Measurements from ENCODE around the gene PSMB7. TPM values are rescaled to one million over a fixed set of nuclear protein-coding genes. Genes with fewer than 3 reads are reported as not detected.

Gene PSMB7
- total RNA-seq, 3 donors from 2014 or later = 298 to 324 (median 309) TPM

DNA sequence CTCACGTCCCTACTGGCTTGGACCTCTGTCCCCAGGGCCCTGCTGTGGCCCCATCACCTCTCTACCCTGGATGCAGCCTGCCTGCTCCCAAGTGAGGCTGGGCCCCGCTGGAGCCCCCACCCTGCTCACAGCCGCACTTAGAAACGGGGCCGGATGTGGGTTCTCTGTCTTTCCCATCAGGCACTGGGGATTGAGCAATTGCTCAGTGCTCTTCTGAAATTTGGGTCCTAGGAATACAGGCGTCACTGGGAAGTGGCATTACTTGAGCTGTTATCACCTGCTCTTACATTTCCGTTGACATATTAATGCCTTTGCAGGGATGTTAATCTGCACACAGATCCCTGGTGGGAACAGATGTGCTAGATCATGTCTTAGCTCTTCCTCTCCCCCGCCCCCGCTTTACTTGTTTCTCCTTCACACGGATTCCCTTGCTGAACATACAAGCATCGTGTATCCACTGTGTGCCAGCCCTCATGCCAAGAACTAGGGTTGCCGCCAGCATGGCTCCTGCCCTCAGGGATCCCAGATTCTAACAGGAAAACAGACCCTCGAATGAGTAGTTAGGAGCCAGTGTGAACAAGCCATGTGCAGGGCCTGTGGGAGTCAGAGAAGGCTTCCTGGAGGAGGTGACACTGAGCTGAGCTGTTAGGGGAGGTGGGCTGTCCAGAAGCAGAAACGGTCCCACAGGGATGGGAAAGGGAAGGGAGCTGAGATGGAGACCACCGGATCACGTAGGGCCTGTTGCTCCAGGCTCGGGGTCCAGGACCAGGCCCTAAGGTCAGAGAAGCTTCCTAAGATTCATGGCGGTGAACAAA, 92.4 kb downstream of the PSMB7 start:
- no peak overlapping the region for H3K4me3 Mint-ChIP-seq
- no peaks in the 10 kb centered on the region for H3K27me3 Mint-ChIP-seq (ENCODE audit: low read depth)
- no peaks in the 10 kb centered on the region for H3K4me1 Mint-ChIP-seq (ENCODE audit: low read depth)
- ATAC-seq = no peak
- H3K9me3 Mint-ChIP-seq = no peaks in the 10 kb centered on the region
- no peaks in the 10 kb centered on the region for H3K36me3 Mint-ChIP-seq (ENCODE audit: insufficient read depth)
- no peak for DNase-seq

DNA sequence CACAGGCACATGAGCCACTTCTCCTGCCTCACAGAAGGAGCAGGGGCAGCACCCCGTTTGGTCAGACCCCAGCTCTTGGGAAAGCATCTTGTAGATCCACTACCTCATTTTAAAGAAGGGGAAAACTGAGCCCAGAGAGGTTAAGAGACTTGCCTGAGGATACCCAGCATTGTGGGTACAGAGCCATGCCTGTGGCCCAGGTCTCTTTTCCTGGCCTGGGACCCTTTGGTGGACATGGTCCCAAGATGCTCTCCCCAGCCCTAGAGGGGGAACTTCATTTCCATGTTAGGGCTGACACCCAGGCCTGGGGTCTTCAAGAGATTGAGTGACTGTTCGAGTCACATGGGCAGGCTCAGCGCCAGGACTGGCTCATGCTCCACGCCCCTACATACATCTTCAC, 93.3 kb downstream of the PSMB7 start:
- no peaks in the 10 kb centered on the region for H3K9me3 Mint-ChIP-seq
- H3K4me3 Mint-ChIP-seq = no peak overlapping the region
- H3K4me1 Mint-ChIP-seq (ENCODE audit: low read depth) = no peaks in the 10 kb centered on the region
- ATAC-seq (no peak), DNase-seq (no peak)
- no peaks in the 10 kb centered on the region for H3K36me3 Mint-ChIP-seq (ENCODE audit: insufficient read depth)
- no peaks in the 10 kb centered on the region for H3K27me3 Mint-ChIP-seq (ENCODE audit: low read depth)

DNA sequence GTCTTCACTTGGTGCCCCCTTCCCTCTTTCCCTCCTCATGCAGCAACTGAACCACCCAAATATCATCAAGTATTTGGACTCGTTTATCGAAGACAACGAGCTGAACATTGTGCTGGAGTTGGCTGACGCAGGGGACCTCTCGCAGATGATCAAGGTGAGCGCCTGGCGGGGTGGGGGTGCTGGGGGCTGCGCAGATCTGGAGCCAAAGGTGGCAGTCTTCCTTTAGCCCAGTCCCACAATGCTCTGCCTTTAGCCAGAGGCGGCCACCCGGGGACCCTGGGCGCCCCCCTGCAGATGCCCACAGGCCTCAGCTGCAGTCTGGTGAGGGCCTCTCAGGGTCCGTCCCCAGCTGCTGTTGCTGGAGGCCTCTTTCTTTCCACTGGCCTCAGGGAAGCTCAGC, 93.8 kb downstream of the PSMB7 start:
- DNase-seq (no peak), ATAC-seq (no peak)
- H3K4me1 Mint-ChIP-seq (ENCODE audit: low read depth) = no peaks in the 10 kb centered on the region
- no peak overlapping the region for H3K4me3 Mint-ChIP-seq
- no peaks in the 10 kb centered on the region for H3K36me3 Mint-ChIP-seq (ENCODE audit: insufficient read depth)
- H3K27me3 Mint-ChIP-seq (ENCODE audit: low read depth) = no peaks in the 10 kb centered on the region
- no peaks in the 10 kb centered on the region for H3K9me3 Mint-ChIP-seq

DNA sequence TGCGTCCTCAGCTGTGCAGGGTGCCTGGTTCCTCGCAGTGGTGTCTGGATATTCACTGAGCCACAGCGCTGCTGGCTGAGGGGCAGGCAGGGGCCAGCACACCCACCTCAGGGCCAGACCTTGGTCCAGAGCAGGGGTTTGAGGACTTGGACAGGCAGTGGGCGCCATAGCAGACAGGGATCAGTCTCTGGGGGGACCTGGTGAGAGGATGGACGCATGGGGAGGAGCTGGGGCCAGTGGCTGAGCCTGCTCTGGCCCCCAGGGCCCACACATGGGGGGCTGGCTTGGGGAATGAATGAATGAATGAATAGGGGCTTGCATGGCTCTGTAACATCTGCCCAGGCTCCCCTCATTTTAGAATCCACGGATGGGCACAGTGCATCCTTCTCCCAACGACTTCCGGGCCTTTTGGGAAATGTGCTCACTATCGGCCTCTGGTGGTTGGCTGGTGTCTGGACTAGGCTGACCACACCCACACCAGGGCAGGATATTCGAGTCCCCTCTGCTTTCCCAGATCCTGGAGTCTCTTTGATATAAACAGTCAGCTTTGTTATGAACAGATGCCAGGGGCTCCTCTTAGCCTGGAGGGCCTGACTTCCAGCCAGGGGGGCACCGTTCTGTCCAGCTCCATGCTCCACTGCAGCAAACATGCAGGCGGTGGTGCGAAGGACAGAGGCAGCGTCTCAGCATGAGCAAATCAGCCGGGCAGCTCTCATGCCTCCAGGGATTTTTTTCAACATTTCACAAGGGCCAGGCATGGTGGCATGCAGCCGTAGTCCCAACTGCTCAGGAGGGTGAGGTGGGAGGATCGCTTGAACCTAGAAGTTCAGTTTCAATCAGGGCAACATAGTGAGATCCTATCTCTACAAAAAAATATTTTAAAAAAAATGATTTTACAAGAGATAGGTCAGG, 94.9 kb downstream of the PSMB7 start:
- no peak for DNase-seq
- Mint-ChIP-seq H3K9me3 (no peaks in the 10 kb centered on the region), H3K27me3 (ENCODE audit: low read depth) (no peaks in the 10 kb centered on the region), H3K36me3 (ENCODE audit: insufficient read depth) (no peaks in the 10 kb centered on the region), H3K4me3 (no peak overlapping the region), H3K4me1 (ENCODE audit: low read depth) (no peaks in the 10 kb centered on the region)
- peak in 1 of 2 donors; percentile 52 for ATAC-seq

DNA sequence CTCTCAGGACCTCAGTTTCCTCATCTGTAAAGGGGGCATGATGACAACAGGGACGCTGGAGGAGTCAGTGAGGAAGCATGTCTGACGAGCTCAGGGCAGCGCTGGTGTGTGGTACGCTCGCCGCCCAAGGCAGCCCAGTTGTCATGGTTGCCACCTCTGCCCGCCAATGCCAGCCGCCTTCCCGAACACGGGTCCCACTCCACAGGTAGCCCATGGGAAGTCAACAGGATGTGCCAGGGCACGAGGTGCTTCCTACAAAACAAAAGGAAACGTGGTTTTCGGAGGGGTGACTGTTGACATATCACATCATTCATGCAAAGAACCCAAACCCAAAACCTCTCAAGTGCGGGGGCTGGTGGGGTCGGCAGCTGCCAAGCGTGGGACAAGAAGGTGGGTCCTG, 99.4 kb downstream of the PSMB7 start:
- Mint-ChIP-seq H3K4me3 (no peak overlapping the region), H3K27me3 (ENCODE audit: low read depth) (no peaks in the 10 kb centered on the region), H3K9me3 (no peaks in the 10 kb centered on the region), H3K4me1 (ENCODE audit: low read depth) (no peaks in the 10 kb centered on the region), H3K36me3 (ENCODE audit: insufficient read depth) (no peaks in the 10 kb centered on the region)
- DNase-seq (no peak), ATAC-seq (no peak)

DNA sequence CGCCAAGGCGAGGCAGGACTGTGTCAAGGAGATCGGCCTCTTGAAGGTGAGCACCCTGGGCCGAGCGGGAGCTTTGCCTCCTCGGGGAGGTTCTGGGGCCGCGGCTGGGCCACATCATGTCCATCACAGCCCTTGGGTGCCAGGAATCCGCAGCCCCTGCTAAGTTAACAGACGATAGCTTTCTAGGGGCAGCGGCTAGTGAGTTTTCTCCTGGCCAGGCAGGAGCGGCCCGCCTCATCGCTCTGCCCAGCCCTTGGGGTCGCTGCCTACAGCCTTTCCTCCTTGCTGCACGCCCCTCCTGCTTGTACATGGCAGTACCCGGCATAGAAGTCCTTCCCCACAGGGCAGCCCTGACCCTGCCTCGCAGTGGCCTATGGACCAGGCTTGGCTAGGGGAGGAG, 101.3 kb downstream of the PSMB7 start:
- Mint-ChIP-seq H3K4me1 (ENCODE audit: low read depth) (no peaks in the 10 kb centered on the region), H3K36me3 (ENCODE audit: insufficient read depth) (no peaks in the 10 kb centered on the region), H3K27me3 (ENCODE audit: low read depth) (no peaks in the 10 kb centered on the region), H3K9me3 (no peaks in the 10 kb centered on the region), H3K4me3 (no peak overlapping the region)
- ATAC-seq (no peak), DNase-seq (no peak)

DNA sequence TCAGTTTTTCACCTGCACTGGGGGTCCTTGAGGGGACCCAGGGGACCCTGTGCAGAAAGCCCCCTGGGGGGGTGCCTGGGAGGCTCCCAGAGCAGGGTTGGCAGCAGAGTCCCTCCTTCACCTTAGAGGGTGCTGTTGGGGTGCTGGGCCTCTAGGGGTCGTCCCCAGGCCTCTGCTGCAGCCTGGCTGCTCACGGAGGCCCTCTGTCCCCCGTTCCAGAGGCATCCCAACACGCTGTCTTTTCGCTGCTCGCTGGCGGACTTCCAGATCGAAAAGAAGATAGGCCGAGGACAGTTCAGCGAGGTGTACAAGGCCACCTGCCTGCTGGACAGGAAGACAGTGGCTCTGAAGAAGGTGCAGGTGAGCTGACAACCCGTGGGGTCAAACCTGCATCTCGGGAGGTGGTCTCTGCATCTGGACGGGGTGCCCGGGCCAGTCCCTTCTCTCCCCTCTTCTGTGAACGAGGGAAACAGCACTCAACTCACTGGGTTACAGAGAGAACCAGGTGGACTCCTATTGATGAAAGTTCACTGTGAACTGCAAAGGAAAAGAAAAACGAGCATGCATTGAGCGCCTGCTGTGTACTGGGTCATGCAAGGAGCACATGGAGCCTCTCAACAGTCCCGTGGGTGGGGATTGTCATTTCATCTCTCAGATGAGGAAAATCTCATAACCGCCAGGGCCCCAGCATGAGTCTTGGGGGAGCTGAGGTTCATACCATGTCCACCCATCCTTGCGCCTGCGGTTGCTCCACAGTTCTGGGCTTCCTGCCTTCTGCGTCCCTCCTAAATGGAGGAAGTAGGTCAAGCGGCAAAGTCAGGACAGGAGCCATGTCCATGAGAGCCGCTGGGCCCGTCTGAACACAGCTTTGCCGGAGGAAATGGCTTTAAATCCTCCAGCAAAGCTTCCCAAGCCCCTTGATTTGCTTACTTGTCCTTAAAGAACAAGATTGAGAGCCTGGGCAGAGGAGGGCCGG, 102.7 kb downstream of the PSMB7 start:
- no peaks in the 10 kb centered on the region for H3K36me3 Mint-ChIP-seq (ENCODE audit: insufficient read depth)
- ATAC-seq (no peak), DNase-seq (no peak)
- no peak overlapping the region for H3K4me3 Mint-ChIP-seq
- no peaks in the 10 kb centered on the region for H3K9me3 Mint-ChIP-seq
- H3K27me3 Mint-ChIP-seq (ENCODE audit: low read depth) = no peaks in the 10 kb centered on the region
- no peaks in the 10 kb centered on the region for H3K4me1 Mint-ChIP-seq (ENCODE audit: low read depth)

DNA sequence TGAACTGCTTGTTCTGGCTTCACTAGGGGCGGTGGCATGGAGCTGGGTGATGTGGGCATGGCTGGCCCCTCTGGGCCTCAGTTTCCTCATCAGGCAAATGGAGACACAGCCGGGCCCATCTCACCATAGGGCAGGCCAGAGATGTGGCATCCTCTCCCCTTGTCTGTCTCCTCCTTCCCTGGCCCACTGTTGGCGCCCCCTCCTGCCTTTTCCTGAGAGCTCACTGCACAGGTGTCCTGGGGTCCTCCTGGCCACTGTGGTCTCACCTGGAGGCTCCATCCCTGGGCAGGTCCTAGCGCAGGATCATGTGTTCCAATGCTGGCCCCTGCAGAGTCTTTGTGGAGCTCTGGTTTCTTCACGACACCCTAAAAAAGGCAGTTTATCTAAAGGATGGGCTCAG, 104.0 kb downstream of the PSMB7 start:
- H3K4me3 Mint-ChIP-seq = no peak overlapping the region
- H3K4me1 Mint-ChIP-seq (ENCODE audit: low read depth) = peaks cover 2% of the 10 kb centered on the region

DNA sequence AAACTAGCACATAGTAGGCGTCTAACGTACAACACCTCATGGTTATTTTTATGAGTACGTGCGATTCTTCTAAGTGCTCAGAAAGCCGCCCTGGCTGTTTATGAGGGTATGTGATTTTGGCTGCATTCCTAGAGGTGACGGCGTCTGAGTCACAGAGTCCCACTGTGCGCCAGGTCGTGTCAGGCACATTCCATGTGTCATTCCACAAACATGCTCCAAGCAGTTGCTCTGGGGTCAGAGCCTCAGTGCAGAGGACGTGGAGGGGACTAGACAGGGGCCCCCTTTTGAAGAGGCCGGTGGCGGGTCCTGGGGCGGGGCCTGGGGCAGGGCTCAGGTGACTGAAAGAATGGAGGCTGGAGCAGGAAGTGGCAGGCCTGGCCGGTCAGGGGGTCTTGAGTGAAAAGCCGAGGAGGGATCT, 105.6 kb downstream of the PSMB7 start:
- ATAC-seq (no peak), DNase-seq (no peak)
- H3K4me3 Mint-ChIP-seq = no peak overlapping the region
- no peaks in the 10 kb centered on the region for H3K9me3 Mint-ChIP-seq
- peaks cover 5% of the 10 kb centered on the region for H3K4me1 Mint-ChIP-seq (ENCODE audit: low read depth)
- no peaks in the 10 kb centered on the region for H3K27me3 Mint-ChIP-seq (ENCODE audit: low read depth)
- H3K36me3 Mint-ChIP-seq (ENCODE audit: insufficient read depth) = peaks cover 3% of the 10 kb centered on the region

More for the DNA sequence above, 104.0 kb downstream of the PSMB7 start:
- no peaks in the 10 kb centered on the region for H3K27me3 Mint-ChIP-seq (ENCODE audit: low read depth)
- no peak for DNase-seq
- no peaks in the 10 kb centered on the region for H3K36me3 Mint-ChIP-seq (ENCODE audit: insufficient read depth)
- no peaks in the 10 kb centered on the region for H3K9me3 Mint-ChIP-seq
- no peak for ATAC-seq

DNA sequence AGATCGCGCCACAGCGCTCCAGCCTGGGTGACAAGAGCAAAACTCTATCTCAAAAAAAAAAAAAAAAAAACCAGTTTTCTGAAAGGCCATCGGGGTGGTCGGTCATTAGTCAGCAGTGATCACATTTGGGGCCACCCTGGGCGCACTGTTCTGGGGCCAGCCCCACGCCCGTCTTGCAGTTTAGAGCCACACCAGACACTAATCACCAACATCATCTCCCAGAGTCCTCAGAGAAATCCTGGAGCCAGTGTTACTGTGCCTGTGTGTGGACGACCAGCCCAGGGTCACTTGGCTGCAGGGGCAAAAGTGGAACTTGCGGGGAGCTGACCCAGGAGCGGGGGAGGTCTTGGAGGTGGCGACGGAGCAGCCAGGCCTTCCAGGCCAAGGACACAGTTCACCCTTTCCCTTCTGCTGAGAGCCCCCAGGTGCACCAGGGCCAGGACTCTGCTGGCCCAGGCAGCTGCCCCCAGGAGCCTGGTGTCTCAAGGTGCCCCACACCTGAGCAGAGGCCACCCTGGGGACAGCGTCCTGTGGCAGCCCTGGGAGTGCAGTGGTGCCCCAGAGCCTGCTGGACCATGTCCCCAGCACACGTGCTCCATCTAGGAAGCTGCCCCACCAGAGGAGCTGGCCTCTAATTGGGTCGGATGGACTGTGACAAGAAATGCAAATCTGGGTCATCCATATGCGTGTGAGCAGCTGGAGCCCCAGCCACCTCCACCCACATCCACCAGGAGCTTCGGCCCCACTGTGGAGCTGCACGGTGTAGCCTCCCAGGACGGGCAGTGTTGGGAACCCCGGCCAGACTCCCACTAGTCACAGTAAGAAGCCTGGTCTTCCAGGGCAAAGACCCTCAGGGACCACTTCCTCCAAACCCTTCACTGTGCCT, 106.4 kb downstream of the PSMB7 start:
- ATAC-seq = no peak

DNA sequence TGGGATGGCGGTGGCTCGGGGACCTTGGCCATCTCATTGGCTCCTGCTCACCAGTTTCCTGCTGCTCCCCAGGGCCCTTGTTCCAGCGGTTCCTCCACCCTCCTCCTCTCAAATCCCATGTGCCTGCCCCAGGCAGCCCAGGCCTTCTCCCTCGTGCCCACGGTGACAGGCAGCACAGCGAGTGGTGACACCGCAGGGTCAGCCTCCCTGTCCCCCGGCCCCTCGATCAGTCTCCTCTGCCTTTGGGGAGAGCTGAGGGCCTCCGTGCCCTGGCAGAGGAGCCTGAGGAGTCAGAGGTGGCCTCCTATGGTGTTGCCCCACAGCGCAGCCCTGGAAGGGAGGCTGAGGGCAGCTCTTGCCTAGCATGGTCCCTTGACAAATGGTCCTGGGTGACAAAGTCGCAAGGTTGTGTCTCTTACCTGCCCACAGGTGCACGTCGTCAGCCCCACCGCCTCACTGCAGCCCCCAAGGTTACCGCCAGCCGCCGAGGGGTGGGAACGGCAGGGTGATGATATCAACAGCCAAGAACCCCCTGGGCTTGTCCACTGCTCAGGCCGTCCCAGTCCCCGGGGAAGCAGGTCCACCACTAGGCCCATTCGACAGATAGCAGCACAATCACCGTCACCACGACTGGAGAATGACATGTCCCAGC, 107.7 kb downstream of the PSMB7 start:
- ATAC-seq (no peak), DNase-seq (no peak)
- Mint-ChIP-seq H3K4me3 (no peak overlapping the region), H3K27me3 (ENCODE audit: low read depth) (no peaks in the 10 kb centered on the region), H3K36me3 (ENCODE audit: insufficient read depth) (peaks cover 3% of the 10 kb centered on the region), H3K4me1 (ENCODE audit: low read depth) (peaks cover 5% of the 10 kb centered on the region), H3K9me3 (no peaks in the 10 kb centered on the region)

More for the DNA sequence above, 106.4 kb downstream of the PSMB7 start:
- peaks cover 3% of the 10 kb centered on the region for H3K36me3 Mint-ChIP-seq (ENCODE audit: insufficient read depth)
- no peak for DNase-seq
- H3K4me3 Mint-ChIP-seq = no peak overlapping the region
- H3K27me3 Mint-ChIP-seq (ENCODE audit: low read depth) = no peaks in the 10 kb centered on the region
- H3K4me1 Mint-ChIP-seq (ENCODE audit: low read depth) = peaks cover 5% of the 10 kb centered on the region
- H3K9me3 Mint-ChIP-seq = no peaks in the 10 kb centered on the region

DNA sequence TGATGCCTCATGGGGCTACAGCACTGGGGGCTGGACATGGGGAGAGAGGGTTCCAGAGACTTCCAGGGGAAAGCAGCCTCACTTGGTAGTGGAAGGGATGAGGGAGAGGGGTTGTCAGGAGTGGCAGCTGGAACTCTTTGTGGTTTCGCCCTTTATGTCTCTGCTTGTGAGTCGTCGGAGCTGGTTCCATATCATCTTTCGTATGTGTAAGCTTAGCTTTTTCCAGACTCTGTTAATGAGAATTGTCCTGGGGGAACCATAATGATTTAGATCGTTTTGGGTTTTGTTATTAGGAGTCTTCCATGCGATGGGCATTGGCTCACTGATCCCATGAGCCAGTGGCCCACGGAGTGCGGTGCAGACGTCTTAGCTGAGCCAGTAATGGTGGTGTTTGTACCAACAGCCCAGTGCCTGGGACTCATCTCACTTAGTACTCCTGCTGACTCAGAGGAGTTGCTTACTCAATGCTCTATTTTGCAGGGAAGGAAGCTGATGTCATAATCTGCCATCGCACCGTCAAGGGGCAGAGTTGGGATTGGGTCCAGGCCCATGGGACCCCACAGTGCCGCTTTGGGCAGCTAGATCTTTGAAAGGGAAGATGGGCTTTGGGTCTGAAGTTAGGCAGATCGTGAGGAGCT, 109.0 kb downstream of the PSMB7 start:
- DNase-seq (no peak), ATAC-seq (no peak)
- H3K4me1 Mint-ChIP-seq (ENCODE audit: low read depth) = peaks cover 5% of the 10 kb centered on the region
- H3K9me3 Mint-ChIP-seq = no peaks in the 10 kb centered on the region
- no peak overlapping the region for H3K4me3 Mint-ChIP-seq
- no peaks in the 10 kb centered on the region for H3K27me3 Mint-ChIP-seq (ENCODE audit: low read depth)
- H3K36me3 Mint-ChIP-seq (ENCODE audit: insufficient read depth) = peaks cover 3% of the 10 kb centered on the region

Measured in activated T-cell treated with anti-CD3 and anti-CD28 coated beads, Interleukin-2, amount 50 U/mL, for 4 hours (primary cell).